Chondrocyte (in vitro differentiated cells): Measurements from ENCODE around the gene PLCH1. TPM values are rescaled to one million over a fixed set of nuclear protein-coding genes. Genes with fewer than 3 reads are reported as not detected.

ENCODE experiments used
- DNase-seq: peaks from one replicate; pipeline ENCODE4 v3.0.0; 2021; ENCODE audit warnings: mixed read lengths, low spot score
- H3K27ac Mint-ChIP-seq: one replicate; pipeline ENCODE4 v1.8.0; 2021; ENCODE audit warnings: mild to moderate bottlenecking, moderate library complexity, mixed read lengths; ENCODE audit not compliant: unreplicated experiment
- H3K27me3 Mint-ChIP-seq: 2 replicates; pipeline ENCODE4 v1.8.0; 2021; ENCODE audit warnings: low read depth, mixed read lengths
- H3K36me3 Mint-ChIP-seq: 2 replicates; pipeline ENCODE4 v1.8.0; 2021; ENCODE audit warnings: low read depth, mixed read lengths
- H3K4me1 Mint-ChIP-seq: 2 replicates; pipeline ENCODE4 v1.8.0; 2021; ENCODE audit warnings: low read depth, mild to moderate bottlenecking, mixed read lengths
- H3K4me3 Mint-ChIP-seq: one replicate; pipeline ENCODE4 v1.8.0; 2021; ENCODE audit warnings: mild to moderate bottlenecking, moderate library complexity, mixed read lengths; ENCODE audit not compliant: unreplicated experiment
- H3K9me3 Mint-ChIP-seq: 2 replicates; pipeline ENCODE4 v1.8.0; 2021; ENCODE audit warnings: low read depth, mixed read lengths
- total RNA-seq: library from RNA; stranded (reverse); gene quantifications from 3 replicates; pipeline ENCODE4 v1.2.1, GENCODE V29; 2021
- TF ChIP-seq, protein P1 (sequence below): fragments of 200-600 bp; sonication (generic); IDR thresholded peaks from 2 replicates; pipeline ENCODE4 v1.5.0; 2021; ENCODE audit warnings: antibody characterized with exemption, mild to moderate bottlenecking, moderate library complexity

The PLCH1 gene
- total RNA-seq, 1 donor from 2014 or later = 0.17 TPM

DNA sequence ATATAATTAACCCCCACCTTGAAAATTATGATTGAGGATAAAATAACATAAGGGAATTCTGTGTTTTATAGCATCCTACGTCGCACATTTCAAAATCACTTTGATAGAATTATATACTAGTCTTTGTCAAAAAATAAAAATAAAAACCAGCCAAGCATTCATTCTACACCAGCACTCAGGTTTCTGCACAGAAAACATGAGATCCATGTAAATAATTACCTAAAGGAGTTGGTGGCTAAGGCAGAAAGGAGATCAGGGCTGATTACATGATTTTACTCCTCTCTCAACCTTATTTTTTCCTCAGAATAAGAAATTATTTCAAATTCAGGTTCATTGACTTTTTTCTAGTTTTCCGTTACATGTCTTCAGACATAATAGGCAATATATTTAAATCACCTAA, 194.5 kb downstream of the PLCH1 start:
- Mint-ChIP-seq H3K9me3 (no peaks in the 10 kb centered on the region), H3K27me3 (peaks cover 7% of the 10 kb centered on the region)

DNA sequence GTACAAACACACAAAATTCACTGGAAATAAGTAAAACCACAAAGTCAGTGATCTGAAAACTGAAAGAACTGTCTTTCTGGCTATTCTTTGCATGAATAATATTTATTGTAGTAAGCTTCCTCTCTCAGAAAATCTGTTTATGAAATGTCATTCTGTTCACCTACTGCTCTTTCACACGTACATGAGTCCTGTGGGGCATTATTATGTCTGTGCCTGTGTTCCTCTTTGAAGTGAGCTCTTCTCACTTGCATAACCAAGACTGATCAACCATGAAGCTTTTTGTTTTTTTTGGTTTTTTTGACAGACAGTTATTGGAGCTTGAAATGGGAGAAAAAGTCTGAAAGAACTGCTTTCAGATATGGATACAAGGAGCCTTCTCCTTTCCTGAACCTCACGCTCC, 195.8 kb downstream of the PLCH1 start:
- Mint-ChIP-seq H3K4me3 (no peak overlapping the region), H3K4me1 (no peaks in the 10 kb centered on the region), H3K27ac (no peak overlapping the region), H3K27me3 (peaks cover 5% of the 10 kb centered on the region), H3K36me3 (no peaks in the 10 kb centered on the region), H3K9me3 (no peaks in the 10 kb centered on the region)
- TF ChIP-seq, protein P1, sequence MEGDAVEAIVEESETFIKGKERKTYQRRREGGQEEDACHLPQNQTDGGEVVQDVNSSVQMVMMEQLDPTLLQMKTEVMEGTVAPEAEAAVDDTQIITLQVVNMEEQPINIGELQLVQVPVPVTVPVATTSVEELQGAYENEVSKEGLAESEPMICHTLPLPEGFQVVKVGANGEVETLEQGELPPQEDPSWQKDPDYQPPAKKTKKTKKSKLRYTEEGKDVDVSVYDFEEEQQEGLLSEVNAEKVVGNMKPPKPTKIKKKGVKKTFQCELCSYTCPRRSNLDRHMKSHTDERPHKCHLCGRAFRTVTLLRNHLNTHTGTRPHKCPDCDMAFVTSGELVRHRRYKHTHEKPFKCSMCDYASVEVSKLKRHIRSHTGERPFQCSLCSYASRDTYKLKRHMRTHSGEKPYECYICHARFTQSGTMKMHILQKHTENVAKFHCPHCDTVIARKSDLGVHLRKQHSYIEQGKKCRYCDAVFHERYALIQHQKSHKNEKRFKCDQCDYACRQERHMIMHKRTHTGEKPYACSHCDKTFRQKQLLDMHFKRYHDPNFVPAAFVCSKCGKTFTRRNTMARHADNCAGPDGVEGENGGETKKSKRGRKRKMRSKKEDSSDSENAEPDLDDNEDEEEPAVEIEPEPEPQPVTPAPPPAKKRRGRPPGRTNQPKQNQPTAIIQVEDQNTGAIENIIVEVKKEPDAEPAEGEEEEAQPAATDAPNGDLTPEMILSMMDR = no peak
- no peak for DNase-seq

More for the DNA sequence above, 194.5 kb downstream of the PLCH1 start:
- TF ChIP-seq, protein P1 = no peak
- DNase-seq = no peak
- no peaks in the 10 kb centered on the region for H3K4me1 Mint-ChIP-seq
- no peaks in the 10 kb centered on the region for H3K36me3 Mint-ChIP-seq
- no peak overlapping the region for H3K27ac Mint-ChIP-seq
- no peak overlapping the region for H3K4me3 Mint-ChIP-seq

DNA sequence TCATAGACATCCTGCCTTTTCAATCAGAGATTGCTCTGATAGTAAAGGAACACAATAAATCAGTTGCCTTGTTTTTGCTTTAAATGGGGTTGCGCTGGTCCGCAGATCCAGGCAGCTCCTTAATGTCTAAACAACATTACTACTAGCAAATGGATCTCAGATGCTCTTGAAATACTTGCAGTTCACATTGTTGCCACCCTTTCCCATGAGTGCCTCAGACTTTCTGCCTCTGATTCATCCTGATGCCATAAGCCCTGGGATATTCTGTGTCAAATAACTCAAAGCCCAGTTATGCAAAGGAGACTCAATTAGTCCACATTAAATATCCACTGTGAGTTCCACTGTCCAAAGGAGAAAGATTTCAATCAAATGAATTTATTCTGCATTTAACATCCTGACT, 196.7 kb downstream of the PLCH1 start:
- Mint-ChIP-seq H3K9me3 (peaks cover 3% of the 10 kb centered on the region), H3K27me3 (peaks cover 5% of the 10 kb centered on the region), H3K4me1 (no peaks in the 10 kb centered on the region), H3K4me3 (no peak overlapping the region), H3K36me3 (no peaks in the 10 kb centered on the region), H3K27ac (no peak overlapping the region)
- TF ChIP-seq, protein P1 = no peak
- DNase-seq = no peak

DNA sequence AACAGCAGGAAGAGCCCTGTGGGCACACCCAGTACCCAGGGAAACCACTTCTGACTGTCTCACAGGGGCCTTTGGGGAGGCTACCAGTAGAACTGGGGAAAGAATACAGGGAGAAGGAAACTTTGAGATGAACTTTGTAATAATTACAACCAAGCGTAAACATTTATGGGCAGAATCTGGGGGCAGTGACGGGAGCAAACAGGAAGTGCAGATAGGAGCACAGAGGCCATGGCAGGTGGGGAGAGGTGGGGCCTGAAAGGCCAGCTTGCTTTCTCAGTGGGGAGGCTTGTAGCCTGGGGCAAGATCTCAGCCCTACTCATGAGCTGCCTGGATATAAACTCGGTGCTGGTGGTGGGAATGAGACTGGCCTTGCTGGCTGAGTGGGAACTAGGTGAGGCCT, 209.8 kb downstream of the PLCH1 start:
- no peak for DNase-seq
- Mint-ChIP-seq H3K36me3 (no peaks in the 10 kb centered on the region), H3K27ac (no peak overlapping the region), H3K27me3 (no peaks in the 10 kb centered on the region), H3K4me3 (no peak overlapping the region), H3K9me3 (peaks cover 47% of the 10 kb centered on the region), H3K4me1 (no peaks in the 10 kb centered on the region)
- TF ChIP-seq, protein P1 = no peak

DNA sequence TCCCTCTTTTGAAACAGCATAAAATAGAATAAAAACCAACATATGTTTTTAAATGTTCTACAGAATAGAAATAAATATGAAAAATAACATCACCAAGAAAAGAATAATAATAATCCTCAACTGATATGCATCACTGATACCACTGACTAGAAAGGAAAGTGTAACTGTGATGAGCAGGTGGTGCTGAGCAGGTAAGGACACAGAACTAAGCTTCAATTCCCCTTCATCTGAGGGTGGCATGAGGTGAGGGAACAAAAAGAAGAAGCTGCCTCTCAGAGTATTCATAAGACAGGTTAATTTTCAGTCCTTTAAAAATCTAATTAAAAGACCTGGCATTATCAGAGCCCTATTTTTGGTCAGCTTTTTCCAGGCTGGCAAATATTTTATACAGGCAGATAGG, 216.3 kb downstream of the PLCH1 start:
- Mint-ChIP-seq H3K9me3 (peaks cover 18% of the 10 kb centered on the region), H3K4me1 (no peaks in the 10 kb centered on the region), H3K27me3 (no peaks in the 10 kb centered on the region), H3K36me3 (no peaks in the 10 kb centered on the region), H3K27ac (no peak overlapping the region), H3K4me3 (no peak overlapping the region)
- TF ChIP-seq, protein P1 = no peak
- DNase-seq = no peak
